K562 (cell line): ENCODE results near the gene USP28. TPM values are rescaled to one million over a fixed set of nuclear protein-coding genes. Genes with fewer than 3 reads are reported as not detected.

Experiments
- ATAC-seq: fragments of 200-7000 bp; cut with Tn5 transposase; 3 replicates; pipeline ENCODE4 v1.9.1; 2020; ENCODE audit warnings: moderate library complexity
- BruUV-seq: library from RNA; stranded (reverse); fragments of 400-500 nt; replicated peaks from 2 replicates; lab custom pipeline; 2021; lab: Mats Ljungman, UMichigan
- CTCF ChIA-PET: fragments of 300-600 bp; formaldehyde crosslinking; extraction: SDS; loops from one replicate; lab custom pipeline; 2021; ENCODE audit warnings: low intra/inter-chr PET ratio; lab: Yijun Ruan, JAX
- POLR2A ChIA-PET: fragments of 300-600, 350-650 bp; sonication (Branson Sonifier 250); formaldehyde crosslinking; extraction: SDS; loops from one replicate; lab custom pipeline; 2021; ENCODE audit warnings: antibody characterized with exemption, inconsistent platforms; lab: Yijun Ruan, JAX
- DNase-seq, 4 experiments: peaks; one replicate each; pipeline versions ENCODE4 v3.0.0 to v3.0.0-alpha.2; 2011 to 2018; ENCODE audit warnings: low spot score in 3 of 4, mixed read lengths in 3 of 4; ENCODE audit errors: extremely low read depth in 1 of 4
- FAIRE-seq: peaks from 2 replicates; lab custom pipeline; 2011; peaks lifted over from hg19 to GRCh38; lab: Jason Lieb, UNC
- H2AFZ ChIP-seq: 2 replicates; pipeline ENCODE4 v1.6.0; 2011; ENCODE audit warnings: low read depth, low read length, control low read depth, inconsistent platforms
- H3K27ac ChIP-seq: fragments of 200-600 bp; 3 replicates; pipeline ENCODE4 v1.8.0; 2011; ENCODE audit warnings: low read depth, mild to moderate bottlenecking, control low read depth, inconsistent platforms, low read length, moderate library complexity, mixed read lengths; ENCODE audit errors: extremely low read depth
- H3K27me3 ChIP-seq, 2 experiments: fragments of 300-600 bp in 1 of 2; 2 replicates in 1 of 2; 3 replicates in 1 of 2; pipeline versions ENCODE4 v1.6.0 to v1.8.0; 2011; ENCODE audit warnings: inconsistent platforms in 2 of 2, low read length in 2 of 2, mild to moderate bottlenecking in 1 of 2, mixed read lengths in 1 of 2, moderate library complexity in 1 of 2; ENCODE audit not compliant: control insufficient read depth in 2 of 2, insufficient read depth in 2 of 2
- H3K36me3 ChIP-seq: fragments of 300-600 bp; 3 replicates; pipeline ENCODE4 v1.8.0; 2011; ENCODE audit warnings: mild to moderate bottlenecking, low read length, inconsistent platforms; ENCODE audit not compliant: control insufficient read depth, insufficient read depth
- H3K4me1 ChIP-seq, 2 experiments: fragments of 200-600 bp in 1 of 2; replicated peaks in 1 of 2; 2 replicates in 1 of 2; 3 replicates in 1 of 2; pipeline versions ENCODE4 v1.5.1 to v1.8.0; 2011; ENCODE audit warnings: inconsistent platforms in 2 of 2, low read length in 2 of 2, mild to moderate bottlenecking in 1 of 2, mixed read lengths in 1 of 2, moderate library complexity in 1 of 2; ENCODE audit not compliant: control insufficient read depth in 2 of 2, insufficient read depth in 2 of 2
- H3K4me2 ChIP-seq: 2 replicates; pipeline ENCODE4 v1.6.1; 2011; ENCODE audit warnings: low read length, control low read depth, inconsistent platforms, mixed read lengths; ENCODE audit not compliant: insufficient read depth
- H3K4me3 ChIP-seq: fragments of 200-600 bp; sonication (generic), shearing (Covaris generic); 2 replicates; pipeline ENCODE4 v1.5.1; 2016; ENCODE audit warnings: control low read depth, inconsistent platforms
- H3K79me2 ChIP-seq: fragments of 200-600 bp; 3 replicates; pipeline ENCODE4 v1.8.0; 2011; ENCODE audit warnings: low read length, inconsistent platforms; ENCODE audit not compliant: control insufficient read depth, insufficient read depth
- H3K9ac ChIP-seq, 2 experiments: 2 replicates each; pipeline versions ENCODE4 v1.6.0 to v1.6.1; 2011; ENCODE audit warnings: low read depth in 2 of 2, low read length in 2 of 2, control low read depth in 1 of 2, inconsistent platforms in 1 of 2, mild to moderate bottlenecking in 1 of 2, mixed read lengths in 1 of 2; ENCODE audit not compliant: insufficient read depth in 1 of 2
- H3K9me1 ChIP-seq: one replicate; pipeline ENCODE4 v1.6.0; 2011; ENCODE audit warnings: inconsistent platforms, mild to moderate bottlenecking, low read length, moderate library complexity; ENCODE audit not compliant: control insufficient read depth, insufficient read depth
- H3K9me3 ChIP-seq: replicated peaks from 2 replicates; pipeline ENCODE4 v1.5.1; 2011; ENCODE audit warnings: low read depth, low read length, inconsistent platforms; ENCODE audit not compliant: control insufficient read depth, insufficient read depth
- H4K20me1 ChIP-seq: replicated peaks from 2 replicates; pipeline ENCODE4 v1.6.1; 2011; ENCODE audit warnings: low read length, inconsistent platforms, mixed read lengths; ENCODE audit not compliant: control insufficient read depth, insufficient read depth
- ARHGAP35 ChIP-seq: fragments of 450-650 bp; IDR thresholded peaks from 2 replicates; pipeline ENCODE4 v1.6.1; 2018; ENCODE audit not compliant: partially characterized antibody
- BCL6 ChIP-seq: fragments of 250-450 bp; sonication (Bioruptor Pico); IDR thresholded peaks from 2 replicates; pipeline ENCODE4 v1.4.0; 2020
- DEAF1 ChIP-seq: fragments of 450-650 bp; formaldehyde crosslinking; IDR thresholded peaks from 2 replicates; pipeline ENCODE4 v1.4.0; 2020; ENCODE audit warnings: mild to moderate bottlenecking, moderate library complexity
- FIP1L1 ChIP-seq: fragments of 200-400 bp; formaldehyde crosslinking; IDR thresholded peaks from 2 replicates; pipeline ENCODE4 v1.6.1; 2018; ENCODE audit warnings: mild to moderate bottlenecking, low read depth, low read length; ENCODE audit not compliant: poor library complexity, severe bottlenecking
- FOXO4 ChIP-seq: fragments of 450-650 bp; formaldehyde crosslinking; IDR thresholded peaks from 2 replicates; pipeline ENCODE4 v1.4.0; 2020; ENCODE audit warnings: mild to moderate bottlenecking, moderate library complexity
- GABPB2 ChIP-seq: fragments of 250-450 bp; sonication (Bioruptor Pico); conservative IDR thresholded peaks from 2 replicates; pipeline ENCODE4 v1.5.1; 2021; ENCODE audit warnings: mild to moderate bottlenecking
- KHSRP ChIP-seq: fragments of 450-650 bp; IDR thresholded peaks from 2 replicates; pipeline ENCODE4 v1.6.1; 2017
- KLF1 ChIP-seq: fragments of 450-650 bp; IDR thresholded peaks from 2 replicates; pipeline ENCODE4 v1.6.1; 2016; ENCODE audit warnings: missing genetic modification characterization, missing compliant biosample characterization
- KLF10 ChIP-seq: fragments of 250-450 bp; sonication (Bioruptor Pico); IDR thresholded peaks from 2 replicates; pipeline ENCODE4 v1.6.1; 2021; ENCODE audit warnings: matching md5 sums
- NCOA2 ChIP-seq, 2 experiments: fragments of 450-650 bp; IDR thresholded peaks; 2 replicates each; pipeline ENCODE4 v1.6.1; 2018; ENCODE audit warnings: mild to moderate bottlenecking in 2 of 2, moderate library complexity in 1 of 2; ENCODE audit not compliant: partially characterized antibody in 2 of 2
- NR2F6 ChIP-seq: fragments of 450-650 bp; formaldehyde crosslinking; IDR thresholded peaks from 2 replicates; pipeline ENCODE4 v1.4.0; 2020; ENCODE audit warnings: mild to moderate bottlenecking
- SMAD3 ChIP-seq: fragments of 450-650 bp; formaldehyde crosslinking; conservative IDR thresholded peaks from 2 replicates; pipeline ENCODE4 v1.4.0; 2020; ENCODE audit warnings: mild to moderate bottlenecking
- SPI1 ChIP-seq: IDR thresholded peaks from 2 replicates; pipeline ENCODE4 v1.6.1; 2011; ENCODE audit warnings: low read depth, low read length, control low read depth, borderline replicate concordance
- SRSF9 ChIP-seq: fragments of 200-400 bp; formaldehyde crosslinking; IDR thresholded peaks from 2 replicates; pipeline ENCODE4 v1.6.1; 2017; ENCODE audit warnings: low read depth, low read length, borderline replicate concordance
- STAG1 ChIP-seq: sonication (generic); formaldehyde crosslinking; IDR thresholded peaks from 2 replicates; pipeline ENCODE4 v1.5.0; 2020; ENCODE audit warnings: missing genetic modification reagents, borderline replicate concordance
- ZNF146 ChIP-seq: IDR thresholded peaks from one replicate; pipeline ENCODE4 v1.6.1; 2018; ENCODE audit warnings: missing compliant biosample characterization; ENCODE audit not compliant: unreplicated experiment
- ZNF311 ChIP-seq: fragments of 250-450 bp; sonication (Bioruptor Pico); IDR thresholded peaks from 2 replicates; pipeline ENCODE4 v1.4.0; 2020; ENCODE audit warnings: mild to moderate bottlenecking, moderate library complexity
- ZNF41 ChIP-seq: fragments of 250-450 bp; sonication (Bioruptor Pico); conservative IDR thresholded peaks from 2 replicates; pipeline ENCODE4 v1.4.0; 2020; ENCODE audit warnings: mild to moderate bottlenecking
- ZSCAN29 ChIP-seq: fragments of 450-650 bp; IDR thresholded peaks from 2 replicates; pipeline ENCODE4 v1.6.1; 2017
- WGBS: fragments of 100-300 bp; shearing (Covaris generic); methylation state at CpG from one replicate; pipeline ENCODE4 v1.1.6; 2016; ENCODE audit warnings: low coverage, mixed read lengths; ENCODE audit not compliant: insufficient coverage; ENCODE audit errors: missing lambda C conversion rate; 5-methylcytosine and 5-hydroxymethylcytosine counted together
- in situ Hi-C: fragments of 300-500 bp; cut with MboI; formaldehyde crosslinking; loops from 4 replicates; pipeline ENCODE4 v1.15.0; 2018; ENCODE audit warnings: inconsistent platforms, mixed read lengths
- intact Hi-C: fragments of 100-400 bp; cut with micrococcal nuclease; formaldehyde crosslinking; loops from 2 replicates; pipeline ENCODE4 v1.14.2; 2022
- polyA plus RNA-seq, 8 experiments: library from polyadenylated mRNA; depleted of rRNA in 4 of 8; stranded (reverse) in 5 of 8; unstranded in 3 of 8; fragments of >200 nt; fragmentation: Nextera tagmentation in 2 of 8; fragmentation: Illumina TruSeq in 1 of 8; extraction: Ambion mirVana in 2 of 8; extraction: Trizol in 1 of 8; gene quantifications; 2 replicates each; pipeline versions ENCODE4 v1.2.1 to v1.2.3, GENCODE V29; 2011 to 2014; ENCODE audit warnings: inconsistent platforms in 1 of 8, missing spikeins in 1 of 8
- total RNA-seq, 7 experiments: library from RNA; depleted of rRNA in 6 of 7; stranded (reverse); fragments of >200 nt in 6 of 7; fragmentation: Illumina TruSeq in 2 of 7; extraction: Trizol in 2 of 7; gene quantifications; 2 replicates each; pipeline versions ENCODE4 v1.2.1 to v1.2.3, GENCODE V29; 2011 to 2021; ENCODE audit warnings: low replicate concordance in 1 of 7

The USP28 gene
- total and polyA plus RNA-seq, 9 of the 15 experiments (the other 6 are each of a cell fraction or from before 2014, with no cell fraction given) = 3.7 to 42.7 (median 20.3) TPM

- no TSS peak for BruUV-seq
- Histone ChIP-seq H3K4me2 (no peak within 1 kb of the TSS), H3K27ac (no peak within 1 kb of the TSS), H3K4me3 (no peak within 1 kb of the TSS), H3K9ac (no peak within 1 kb of the TSS), H3K9me3 (no peaks in the 10 kb centered on the region), H3K9me1 (no peaks in the 10 kb centered on the region), H3K79me2 (no peaks in the 10 kb centered on the region), H3K36me3 (no peaks in the 10 kb centered on the region), H3K27me3 (peaks cover 33 to 38% of the 10 kb centered on the region in 2 experiments), H4K20me1 (no peaks in the 10 kb centered on the region), H3K4me1 (no peaks in the 10 kb centered on the region), H2AFZ (no peak within 1 kb of the TSS)
- ChIA-PET CTCF (no interaction called here), POLR2A (no interaction called here)
- no peak for DNase-seq
- no peak for ATAC-seq
- TF ChIP-seq ARHGAP35 = no peak
- no peak for TF ChIP-seq SMAD3 (CRISPR knock-in tag)
- TF ChIP-seq SPI1 = no peak
- no peak for TF ChIP-seq FOXO4 (CRISPR knock-in tag)
- no peak for TF ChIP-seq NCOA2 (IDR thresholded peaks at IDR 0.05; ENCODE audit: partially characterized antibody in 2 of 2)
- no peak for TF ChIP-seq ZNF41 (CRISPR knock-in tag)
- no peak for TF ChIP-seq SRSF9
- TF ChIP-seq STAG1 (CRISPR knock-in tag) = no peak
- no peak for TF ChIP-seq GABPB2
- TF ChIP-seq KLF10 = no peak
- no peak for TF ChIP-seq ZNF311 (CRISPR knock-in tag)
- no peak for TF ChIP-seq NR2F6 (CRISPR knock-in tag)
- TF ChIP-seq DEAF1 (CRISPR knock-in tag) = no peak
- no peak for TF ChIP-seq ZSCAN29
- no peak for TF ChIP-seq FIP1L1
- TF ChIP-seq ZNF146 = no peak
- no peak for TF ChIP-seq BCL6 (CRISPR knock-in tag)
- TF ChIP-seq KLF1 = no peak
- no peak for TF ChIP-seq KHSRP
- FAIRE-seq = no peak
- in situ Hi-C loops = no loop called here
- WGBS = 0% methylated on average over 6 of the region's 6 CpGs
- intact Hi-C loops = no loop called here
These were observed 29.2 kb upstream of the USP28 start, which contains the start of gene HTR3B for GRCh38 chr11:113904379-113905101. Gene HTR3B, plus strand, starts transcription at chr11:113904796. Its CDS starts 138 bp downstream, at chr11:113904934.
